Activated naive CD4-positive, alpha-beta T cell treated with anti-CD3 and anti-CD28 coated beads, Interleukin-2, amount 10 ng/mL, durations not matched to agents 7 days and 5 days (primary cell): ENCODE results near the gene PEX12.
A peak's percentile ranks its signal among the peaks of the same experiment; 100 is the strongest.
"Not testable (repeated sequence)": the region's sequence is repeated elsewhere in the genome, so short reads cannot be mapped to it uniquely, and the experiment has no call there.

ENCODE experiments used
- CTCF ChIA-PET: fragments of 350-600 bp; sonication (Branson Sonifier 250); formaldehyde crosslinking; loops from one replicate; lab custom pipeline; 2021; ENCODE audit warnings: antibody characterized with exemption; lab: Charles Lee
- DNase-seq: peaks from one replicate; pipeline ENCODE4 v3.0.0-alpha.2; 2020
- H3K27ac Mint-ChIP-seq: one replicate; pipeline ENCODE4 v1.8.0; 2021; ENCODE audit warnings: mild to moderate bottlenecking, moderate library complexity, mixed read lengths
- H3K27me3 Mint-ChIP-seq: one replicate; pipeline ENCODE4 v1.8.0; 2021; ENCODE audit warnings: mild to moderate bottlenecking, mixed read lengths
- H3K36me3 Mint-ChIP-seq: one replicate; pipeline ENCODE4 v1.8.0; 2021; ENCODE audit warnings: mixed read lengths
- H3K4me1 Mint-ChIP-seq: one replicate; pipeline ENCODE4 v1.8.0; 2021; ENCODE audit warnings: mixed read lengths
- H3K4me3 Mint-ChIP-seq: one replicate; pipeline ENCODE4 v1.8.0; 2021; ENCODE audit warnings: mild to moderate bottlenecking, moderate library complexity, mixed read lengths
- H3K9me3 Mint-ChIP-seq: one replicate; pipeline ENCODE4 v1.8.0; 2021; ENCODE audit warnings: mixed read lengths

Gene PEX12

DNA sequence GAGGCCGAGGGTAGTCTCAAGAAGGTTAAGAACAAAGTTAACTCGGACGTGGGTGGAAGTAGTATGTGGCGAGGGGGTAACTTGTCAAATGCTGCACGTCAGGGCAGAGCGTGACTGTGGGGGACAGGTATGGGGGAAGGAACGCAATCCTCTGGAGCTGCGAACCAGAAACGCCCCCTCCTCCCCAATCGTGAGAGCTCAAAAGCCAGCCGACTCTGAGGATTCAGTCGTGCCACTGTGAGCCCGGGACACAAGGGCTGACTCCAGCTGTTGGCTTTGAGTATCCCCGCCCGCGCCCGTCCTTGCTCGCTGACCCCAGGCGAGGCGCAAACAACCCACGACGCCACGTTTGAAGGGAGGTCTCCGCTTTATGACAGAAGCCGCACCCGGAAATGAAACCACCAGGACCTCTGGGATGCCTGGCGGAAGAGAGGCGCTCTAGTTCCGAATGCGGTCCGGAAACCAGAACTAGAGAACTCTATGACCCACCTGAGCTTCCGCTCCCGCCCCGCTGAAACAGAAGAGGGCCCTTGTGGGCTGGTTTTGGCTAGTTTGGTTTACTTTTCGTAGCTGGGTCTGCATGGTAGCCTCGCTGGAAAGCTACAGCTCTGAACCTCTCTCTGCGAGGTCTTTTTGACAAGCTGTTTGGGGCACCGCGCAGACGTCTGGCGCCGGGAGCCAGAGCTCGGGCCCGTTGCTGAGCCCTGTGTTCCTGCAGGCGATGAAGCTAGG, at the start of gene PEX12:
Gene PEX12, minus strand, starts transcription at position 375 of the 732 bp plus-strand sequence. CDS start 550 bp downstream, outside the sequence.
- DNase-seq, result peak; percentile 94
- Mint-ChIP-seq H3K36me3 (peaks cover 12% of the 10 kb centered on the region), H3K27ac (peak within 1 kb of the TSS; percentile 99), H3K4me1 (peaks cover 32% of the 10 kb centered on the region), H3K27me3 (peaks cover 8% of the 10 kb centered on the region), H3K4me3 (peak within 1 kb of the TSS; percentile 99), H3K9me3 (no peaks in the 10 kb centered on the region)
- CTCF ChIA-PET, result interaction anchor here (0.6 to 2.2 kb wide), 8 partner anchors 8 to 82 kb away, joined by 3 to 10 read pairs (median 3); partner anchors contain the start of genes AP2B1 and SLFN12L

GRCh38 chr17:35627417-35627816, 49.0 kb upstream of the PEX12 start:
- Mint-ChIP-seq H3K27ac (no peak overlapping the region), H3K27me3 (no peaks in the 10 kb centered on the region), H3K4me1 (no peaks in the 10 kb centered on the region), H3K9me3 (no peaks in the 10 kb centered on the region), H3K4me3 (no peak overlapping the region), H3K36me3 (peaks cover 38% of the 10 kb centered on the region)
- CTCF ChIA-PET, result no interaction called here
- no peak for DNase-seq

DNA sequence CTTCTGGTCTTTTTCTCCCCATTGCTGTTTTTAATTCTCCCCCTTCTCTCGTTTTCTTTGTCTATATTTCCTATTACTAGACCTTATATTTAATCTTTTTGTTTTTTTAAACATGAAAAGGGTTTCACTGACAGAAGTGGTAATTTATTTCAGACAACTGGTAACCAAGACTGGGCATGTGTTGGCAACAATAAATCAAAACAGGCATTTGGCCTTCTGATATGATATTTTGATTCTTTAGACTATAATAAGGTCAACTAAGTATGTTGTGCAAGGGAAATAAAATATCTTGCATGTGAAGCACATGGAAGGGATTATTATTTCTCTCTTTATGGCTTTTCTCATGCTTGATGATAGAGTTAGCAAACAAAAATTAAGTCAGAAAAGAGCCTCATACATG, 43.4 kb upstream of the PEX12 start:
- no peaks in the 10 kb centered on the region for H3K27me3 Mint-ChIP-seq
- H3K27ac Mint-ChIP-seq, result no peak overlapping the region
- DNase-seq, result no peak
- H3K36me3 Mint-ChIP-seq, result peaks cover 16% of the 10 kb centered on the region
- no peaks in the 10 kb centered on the region for H3K9me3 Mint-ChIP-seq
- CTCF ChIA-PET, result interaction anchor here (1.2 kb wide), 1 partner anchor 8 kb away, joined by 4 read pairs; no protein-coding TSS in a partner anchor
- H3K4me1 Mint-ChIP-seq, result no peaks in the 10 kb centered on the region
- no peak overlapping the region for H3K4me3 Mint-ChIP-seq

DNA sequence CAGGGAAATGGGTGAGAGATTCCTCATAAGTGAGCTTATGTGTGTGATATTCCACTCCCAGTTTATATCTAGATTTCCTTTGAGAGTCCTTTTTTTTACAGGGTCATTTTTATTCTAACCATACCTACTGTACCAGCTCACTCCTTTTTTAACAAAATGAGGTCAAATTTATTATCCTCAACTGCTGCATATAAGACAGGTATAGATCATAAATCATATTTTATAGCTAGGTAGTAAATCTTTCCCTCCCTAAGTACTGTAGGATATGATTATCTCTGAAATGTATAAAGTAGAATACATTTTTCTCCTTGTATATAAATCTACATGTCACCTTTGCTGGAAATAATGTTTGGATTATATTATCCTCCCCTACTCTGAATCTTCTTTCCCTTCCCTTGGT, 40.3 kb upstream of the PEX12 start:
- Mint-ChIP-seq H3K27ac (no peak overlapping the region), H3K4me1 (no peaks in the 10 kb centered on the region), H3K4me3 (no peak overlapping the region), H3K27me3 (no peaks in the 10 kb centered on the region), H3K9me3 (no peaks in the 10 kb centered on the region), H3K36me3 (peaks cover 5% of the 10 kb centered on the region)
- CTCF ChIA-PET, result no interaction called here
- no peak for DNase-seq

- H3K4me1 Mint-ChIP-seq, result no peaks in the 10 kb centered on the region
- H3K27ac Mint-ChIP-seq, result no peak overlapping the region
- no peak overlapping the region for H3K4me3 Mint-ChIP-seq
- no peaks in the 10 kb centered on the region for H3K27me3 Mint-ChIP-seq
- H3K9me3 Mint-ChIP-seq, result no peaks in the 10 kb centered on the region
- peaks cover 6% of the 10 kb centered on the region for H3K36me3 Mint-ChIP-seq
- no peak for DNase-seq
- CTCF ChIA-PET, result no interaction called here
Measured at GRCh38 chr17:35617505-35617904, 39.1 kb upstream of the PEX12 start.

DNA sequence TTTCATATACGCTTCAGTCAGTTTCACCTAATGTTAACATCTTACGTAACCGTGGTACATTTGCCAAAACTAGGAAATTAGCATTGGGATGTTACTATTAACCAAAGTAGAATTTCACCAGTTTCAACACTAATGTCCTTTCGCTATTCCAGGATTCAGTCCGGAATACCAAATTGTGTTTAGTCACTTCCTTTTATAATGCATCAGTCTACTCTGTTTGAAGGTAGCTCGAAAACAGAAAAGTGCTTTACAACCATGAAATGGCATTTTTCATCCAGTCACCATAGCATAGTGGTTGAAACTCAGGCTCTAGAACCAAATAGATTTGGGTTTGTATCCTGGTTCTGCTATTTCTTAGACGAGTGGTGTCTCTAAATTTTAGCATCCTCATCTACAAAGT, 38.2 kb upstream of the PEX12 start:
- Mint-ChIP-seq H3K4me1 (no peaks in the 10 kb centered on the region), H3K4me3 (no peak overlapping the region), H3K36me3 (peaks cover 11% of the 10 kb centered on the region), H3K27me3 (no peaks in the 10 kb centered on the region), H3K27ac (no peak overlapping the region), H3K9me3 (no peaks in the 10 kb centered on the region)
- CTCF ChIA-PET, result no interaction called here
- no peak for DNase-seq

DNA sequence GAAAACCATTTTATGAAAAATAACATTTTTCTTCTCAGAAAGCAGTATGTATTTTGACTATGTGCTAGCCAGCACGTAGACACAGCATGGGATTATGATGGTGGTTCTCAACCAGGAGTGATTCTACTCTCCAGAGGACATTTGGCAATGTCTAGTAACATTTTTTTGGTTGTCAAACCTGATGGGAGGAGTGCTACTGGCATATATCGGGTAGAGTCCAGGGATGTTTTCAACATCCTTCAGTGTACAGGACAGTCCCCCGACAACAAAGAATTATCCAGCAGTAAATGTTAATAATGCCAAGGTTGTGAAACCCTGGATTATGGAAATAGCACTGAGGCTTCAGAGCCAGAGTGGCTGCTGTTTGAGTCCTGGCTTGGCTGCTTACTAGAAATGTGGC, 36.4 kb upstream of the PEX12 start:
- CTCF ChIA-PET, result interaction anchor here (1.2 to 5.3 kb wide), 3 partner anchors 26 to 149 kb away, joined by 5 to 92 read pairs (median 11); no protein-coding TSS in a partner anchor
- H3K27ac Mint-ChIP-seq, result no peak overlapping the region

GRCh38 chr17:35612924-35613521, 34.7 kb upstream of the PEX12 start:
- DNase-seq, result peak; percentile 68
- CTCF ChIA-PET, result interaction anchor here (0.6 to 5.3 kb wide), 30 partner anchors 9 to 493 kb away, joined by 3 to 92 read pairs (median 4); partner anchors contain the start of gene TAF15
- Mint-ChIP-seq H3K27ac (no peak overlapping the region), H3K27me3 (no peaks in the 10 kb centered on the region), H3K9me3 (no peaks in the 10 kb centered on the region), H3K36me3 (peaks cover 25% of the 10 kb centered on the region), H3K4me3 (no peak overlapping the region), H3K4me1 (no peaks in the 10 kb centered on the region)

More for the DNA sequence above, 36.4 kb upstream of the PEX12 start:
- Mint-ChIP-seq H3K27me3 (no peaks in the 10 kb centered on the region), H3K4me1 (no peaks in the 10 kb centered on the region), H3K36me3 (peaks cover 16% of the 10 kb centered on the region), H3K9me3 (no peaks in the 10 kb centered on the region), H3K4me3 (no peak overlapping the region)
- no peak for DNase-seq

- not testable (repeated sequence) for H3K27ac Mint-ChIP-seq, H3K27me3 Mint-ChIP-seq, H3K4me3 Mint-ChIP-seq, H3K4me1 Mint-ChIP-seq, DNase-seq, H3K9me3 Mint-ChIP-seq
- peaks cover 36% of the 10 kb centered on the region for H3K36me3 Mint-ChIP-seq
- CTCF ChIA-PET, result interaction anchor here (5.3 kb wide), 1 partner anchor 138 kb away, joined by 92 read pairs; no protein-coding TSS in a partner anchor
Measured at GRCh38 chr17:35610746-35611145, 32.4 kb upstream of the PEX12 start.

DNA sequence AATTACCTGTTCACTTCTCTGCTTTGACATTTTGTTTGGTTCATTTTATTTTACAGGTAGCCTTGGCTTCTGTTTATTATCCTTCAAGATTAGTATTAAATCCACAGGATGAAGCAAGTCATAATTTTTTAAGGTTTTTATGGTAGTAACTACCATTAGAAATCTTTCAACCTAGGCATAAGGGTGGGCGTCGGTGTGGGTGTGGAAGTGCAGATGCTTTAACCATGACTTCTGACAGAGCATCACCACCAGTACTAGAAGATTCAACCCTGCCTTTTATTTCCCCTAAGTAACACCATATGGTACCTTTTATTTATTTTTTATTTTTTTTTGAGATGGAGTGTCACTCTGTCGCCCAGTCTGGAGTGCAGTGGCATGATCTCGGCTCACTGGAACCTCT, 31.5 kb upstream of the PEX12 start:
- DNase-seq, result no peak
- no peak overlapping the region for H3K27ac Mint-ChIP-seq

GRCh38 chr17:35607239-35607847, 29.0 kb upstream of the PEX12 start:
- Mint-ChIP-seq H3K4me3 (no peak overlapping the region), H3K27me3 (no peaks in the 10 kb centered on the region), H3K4me1 (no peaks in the 10 kb centered on the region), H3K36me3 (peaks cover 46% of the 10 kb centered on the region), H3K9me3 (no peaks in the 10 kb centered on the region), H3K27ac (no peak overlapping the region)
- CTCF ChIA-PET, result interaction anchor here (0.6 to 1.5 kb wide), 6 partner anchors 68 to 608 kb away, joined by 3 to 7 read pairs (median 3); no protein-coding TSS in a partner anchor
- DNase-seq, result no peak

More for the DNA sequence above, 31.5 kb upstream of the PEX12 start:
- peaks cover 37% of the 10 kb centered on the region for H3K36me3 Mint-ChIP-seq
- no peaks in the 10 kb centered on the region for H3K4me1 Mint-ChIP-seq
- no peak overlapping the region for H3K4me3 Mint-ChIP-seq
- CTCF ChIA-PET, result no interaction called here
- H3K27me3 Mint-ChIP-seq, result no peaks in the 10 kb centered on the region
- H3K9me3 Mint-ChIP-seq, result no peaks in the 10 kb centered on the region

GRCh38 chr17:35605678-35606077, 27.3 kb upstream of the PEX12 start:
- H3K4me3 Mint-ChIP-seq, result no peak overlapping the region
- no peaks in the 10 kb centered on the region for H3K4me1 Mint-ChIP-seq
- CTCF ChIA-PET, result no interaction called here
- no peak for DNase-seq
- no peaks in the 10 kb centered on the region for H3K27me3 Mint-ChIP-seq
- peaks cover 45% of the 10 kb centered on the region for H3K36me3 Mint-ChIP-seq
- H3K27ac Mint-ChIP-seq, result no peak overlapping the region
- H3K9me3 Mint-ChIP-seq, result no peaks in the 10 kb centered on the region

- H3K27ac Mint-ChIP-seq, result peak overlapping the region; percentile 9
- H3K4me3 Mint-ChIP-seq, result no peak overlapping the region
- CTCF ChIA-PET, result interaction anchor here (1.8 kb wide), 1 partner anchor 291 kb away, joined by 7 read pairs; no protein-coding TSS in a partner anchor
- H3K36me3 Mint-ChIP-seq, result peaks cover 44% of the 10 kb centered on the region
- H3K9me3 Mint-ChIP-seq, result no peaks in the 10 kb centered on the region
- no peaks in the 10 kb centered on the region for H3K4me1 Mint-ChIP-seq
- H3K27me3 Mint-ChIP-seq, result no peaks in the 10 kb centered on the region
- DNase-seq, result no peak
Measured at GRCh38 chr17:35603674-35604073, 25.3 kb upstream of the PEX12 start.

- Mint-ChIP-seq H3K27me3 (no peaks in the 10 kb centered on the region), H3K27ac (no peak overlapping the region), H3K4me1 (no peaks in the 10 kb centered on the region), H3K36me3 (peaks cover 47% of the 10 kb centered on the region), H3K9me3 (no peaks in the 10 kb centered on the region), H3K4me3 (no peak overlapping the region)
- CTCF ChIA-PET, result no interaction called here
- no peak for DNase-seq
Measured at GRCh38 chr17:35597604-35598003, 19.2 kb upstream of the PEX12 start.
